GM19438 (cell line): Measurements from ENCODE around the gene CABP4.
"Not testable (repeated sequence)": the region's sequence is repeated elsewhere in the genome, so short reads cannot be mapped to it uniquely, and the experiment has no call there.

Experiments
- ATAC-seq: cut with Tn5 transposase; IDR thresholded peaks from one replicate; pipeline ENCODE4 v1.9.1; 2021; ENCODE audit warnings: low read depth; ENCODE audit not compliant: unreplicated experiment

The CABP4 gene

DNA sequence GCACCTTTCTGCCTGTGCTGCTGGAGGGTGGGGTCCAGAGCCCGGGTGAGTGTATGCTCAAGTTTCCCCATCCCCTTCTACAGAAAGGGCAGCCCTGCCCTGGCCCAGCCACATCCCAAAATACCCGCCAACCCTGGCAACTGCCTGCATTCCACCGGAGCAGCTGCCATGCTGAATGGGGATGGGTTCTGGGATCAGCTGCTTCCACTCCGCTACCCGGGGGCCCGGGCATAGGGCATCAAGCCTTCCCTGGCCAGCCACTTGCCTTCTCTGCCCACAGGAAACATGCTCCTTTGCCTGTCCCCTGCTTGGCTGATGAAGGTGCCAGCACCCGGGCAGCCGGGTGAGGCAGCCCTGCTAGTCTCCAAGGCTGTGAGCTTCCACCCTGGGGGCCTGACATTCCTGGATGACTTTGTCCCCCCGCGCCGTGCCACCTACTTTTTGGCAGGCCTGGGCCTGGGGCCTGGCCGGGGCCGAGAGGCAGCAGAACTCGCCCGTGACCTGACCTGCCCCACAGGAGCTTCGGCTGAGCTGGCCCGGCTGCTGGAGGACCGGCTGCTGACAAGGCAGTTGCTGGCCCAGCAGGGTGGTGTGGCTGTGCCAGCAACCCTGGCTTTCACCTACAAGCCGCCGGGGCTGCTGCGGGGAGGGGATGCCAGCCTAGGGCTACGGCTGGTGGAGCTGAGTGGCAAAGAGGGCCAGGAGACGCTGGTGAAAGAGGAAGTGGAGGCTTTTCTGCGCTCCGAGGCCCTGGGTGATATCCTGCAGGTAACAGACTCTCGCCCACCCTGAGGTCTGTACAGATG lies 36.5 kb upstream of the CABP4 start:
- ATAC-seq: no peak

DNA sequence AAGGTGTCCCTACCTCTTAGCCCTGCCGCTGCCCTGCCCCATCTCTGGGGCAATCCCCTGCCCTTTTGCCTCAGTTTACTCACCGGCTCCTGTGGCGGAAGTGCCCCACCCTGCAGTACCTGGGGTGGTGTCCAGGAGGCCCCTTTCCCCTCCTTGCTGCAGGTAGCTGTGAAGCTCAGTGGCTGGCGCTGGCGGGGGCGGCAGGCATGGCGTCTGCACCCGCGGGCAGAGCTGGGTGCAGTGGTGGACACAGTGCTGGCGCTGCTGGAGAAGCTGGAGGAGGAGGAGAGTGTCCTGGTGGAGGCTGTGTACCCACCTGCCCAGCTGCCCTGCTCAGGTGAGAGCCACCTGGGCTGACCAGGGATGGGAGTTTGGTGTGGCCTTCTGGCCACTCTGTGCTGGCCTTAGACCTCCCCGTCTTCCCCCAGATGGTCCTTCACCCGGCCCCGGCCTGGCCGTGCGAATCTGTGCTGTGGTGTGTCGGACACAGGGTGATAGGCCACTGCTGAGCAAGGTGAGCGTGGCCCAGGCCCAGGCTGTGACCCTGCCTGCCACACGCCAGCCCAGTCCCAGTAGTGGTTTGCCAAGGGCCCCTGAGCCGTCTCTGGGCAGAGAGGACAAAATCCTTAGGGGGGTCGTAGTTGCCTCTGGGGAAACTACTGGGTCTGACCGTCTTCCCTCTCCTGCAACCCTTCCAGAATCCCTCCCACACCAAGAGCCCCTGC lies 35.7 kb upstream of the CABP4 start:
- ATAC-seq: no peak

DNA sequence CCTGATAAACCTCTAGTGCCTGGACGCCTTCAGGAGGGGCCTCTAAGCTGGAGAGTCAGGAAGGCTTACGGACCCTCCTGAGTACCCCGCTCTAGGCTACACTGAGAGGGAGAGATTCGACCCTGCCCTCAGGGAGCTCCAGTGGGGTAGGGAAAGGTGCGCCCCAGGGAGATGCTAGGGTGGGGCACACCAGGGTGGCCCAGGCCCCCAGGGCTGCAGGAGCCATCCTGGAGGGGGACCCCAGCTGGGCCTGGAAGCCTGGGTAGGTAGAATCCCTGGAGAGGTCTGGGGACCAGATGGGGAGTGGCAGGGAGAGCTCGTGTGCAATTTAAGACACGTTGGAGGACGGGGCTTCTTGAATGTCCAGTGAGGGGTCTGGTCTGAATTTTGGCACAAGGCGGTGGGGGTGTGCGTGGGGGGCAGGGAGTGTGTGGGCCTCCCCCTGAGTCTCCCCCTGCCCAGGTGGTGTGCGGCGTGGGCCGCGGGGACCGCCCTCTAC lies 35.0 kb upstream of the CABP4 start:
- no peak for ATAC-seq

DNA sequence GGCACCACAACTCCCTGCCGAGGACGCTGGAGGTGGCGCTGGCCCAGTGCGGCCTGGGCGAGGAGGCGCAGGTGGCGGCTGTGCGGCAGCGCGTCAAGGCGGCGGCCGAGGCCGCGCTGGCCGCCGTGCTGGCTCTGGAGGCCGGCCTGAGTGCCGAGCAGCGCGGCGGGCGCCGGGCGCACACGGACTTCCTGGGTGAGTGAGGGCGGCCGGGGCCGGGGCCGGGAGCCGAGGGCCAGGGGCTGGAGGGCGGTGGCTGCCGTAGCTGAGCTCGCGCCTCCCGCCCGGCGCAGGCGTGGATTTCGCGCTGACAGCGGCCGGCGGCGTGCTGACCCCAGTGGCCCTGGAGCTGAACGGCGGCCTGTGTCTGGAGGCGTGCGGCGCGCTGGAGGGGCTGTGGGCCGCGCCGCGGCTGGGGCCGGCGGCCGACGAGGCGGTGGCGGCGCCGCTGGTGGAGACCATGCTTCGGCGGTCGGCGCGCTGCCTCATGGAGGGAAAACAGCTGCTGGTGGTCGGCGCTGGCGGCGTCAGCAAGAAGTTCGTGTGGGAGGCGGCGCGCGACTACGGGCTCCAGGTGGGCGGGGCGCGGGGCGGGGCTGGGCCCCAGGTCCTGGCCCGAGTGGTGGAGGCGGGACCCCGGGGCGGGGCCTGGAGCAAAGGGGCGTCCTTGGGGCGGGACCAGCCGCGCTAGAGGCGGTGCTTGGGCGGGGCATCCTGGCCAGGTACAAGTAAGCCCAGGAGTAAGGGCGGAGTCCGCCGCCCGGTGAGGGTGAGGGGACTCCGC lies 34.3 kb upstream of the CABP4 start:
- ATAC-seq: peak; percentile 78

DNA sequence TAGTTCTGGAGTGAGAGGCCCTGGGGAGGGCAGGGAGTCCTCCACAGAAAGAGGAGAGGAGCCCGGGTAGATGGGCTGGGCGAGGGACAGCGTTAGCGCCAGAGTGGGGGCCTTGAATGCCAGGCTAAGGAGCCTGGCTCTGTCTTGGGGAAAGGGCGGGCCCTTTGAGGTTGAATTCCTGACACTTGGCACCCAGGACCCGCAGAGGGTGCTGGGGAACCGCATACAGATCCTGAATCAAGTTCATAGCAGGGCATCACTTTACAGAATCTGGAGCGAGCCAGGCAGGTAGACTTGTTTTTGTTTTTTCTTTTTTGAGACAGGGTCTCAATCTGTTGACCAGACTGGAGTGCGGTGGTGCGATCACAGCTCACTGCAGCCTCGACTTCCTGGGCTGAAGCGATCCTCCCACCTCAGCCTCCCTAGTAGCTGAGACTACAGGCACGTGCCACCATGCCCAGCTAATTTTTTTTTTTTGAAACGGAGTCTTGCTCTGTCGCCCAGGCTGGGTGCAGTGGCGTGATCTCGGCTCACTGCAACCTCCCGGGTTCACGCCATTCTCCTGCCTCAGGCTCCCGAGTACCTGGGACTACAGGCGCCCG lies 33.6 kb upstream of the CABP4 start:
- ATAC-seq: no peak

DNA sequence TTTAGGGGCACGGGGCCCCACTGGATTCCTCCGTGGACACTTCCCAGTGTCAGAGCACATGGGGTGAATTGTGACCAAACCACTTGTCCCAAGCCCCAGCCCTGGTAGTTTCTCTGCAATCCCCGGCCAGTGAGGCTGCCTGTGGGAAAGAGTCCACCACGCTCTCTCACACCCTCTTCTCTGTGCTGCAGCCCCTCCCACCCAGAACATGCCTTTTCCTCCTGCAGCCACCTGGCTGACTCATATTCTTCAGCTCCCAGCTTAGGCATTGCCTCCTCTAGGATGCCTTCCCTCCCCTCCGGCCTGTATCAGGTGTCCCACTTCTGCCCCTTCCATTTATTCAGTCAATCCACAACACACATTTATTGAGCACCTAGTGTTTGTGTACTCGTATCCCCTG lies 32.3 kb upstream of the CABP4 start:
- ATAC-seq: no peak

DNA sequence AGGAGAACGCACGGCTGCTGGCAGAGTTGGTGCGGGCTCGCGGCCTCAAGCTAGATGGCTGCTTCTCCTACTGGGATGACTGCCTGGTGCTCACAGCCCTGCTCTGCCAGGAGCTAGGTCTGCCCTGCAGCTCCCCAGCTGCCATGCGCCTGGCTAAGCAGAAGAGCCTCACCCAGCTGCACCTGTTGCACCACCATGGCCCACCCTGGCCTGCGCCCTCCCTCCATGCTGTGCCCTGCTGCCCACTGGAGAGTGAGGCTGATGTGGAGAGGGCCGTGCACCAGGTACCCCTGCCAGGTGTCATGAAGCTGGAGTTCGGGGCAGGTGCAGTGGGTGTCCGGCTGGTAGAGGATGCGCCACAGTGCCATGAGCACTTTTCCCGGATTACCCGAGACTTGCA lies 31.7 kb upstream of the CABP4 start:
- no peak for ATAC-seq

DNA sequence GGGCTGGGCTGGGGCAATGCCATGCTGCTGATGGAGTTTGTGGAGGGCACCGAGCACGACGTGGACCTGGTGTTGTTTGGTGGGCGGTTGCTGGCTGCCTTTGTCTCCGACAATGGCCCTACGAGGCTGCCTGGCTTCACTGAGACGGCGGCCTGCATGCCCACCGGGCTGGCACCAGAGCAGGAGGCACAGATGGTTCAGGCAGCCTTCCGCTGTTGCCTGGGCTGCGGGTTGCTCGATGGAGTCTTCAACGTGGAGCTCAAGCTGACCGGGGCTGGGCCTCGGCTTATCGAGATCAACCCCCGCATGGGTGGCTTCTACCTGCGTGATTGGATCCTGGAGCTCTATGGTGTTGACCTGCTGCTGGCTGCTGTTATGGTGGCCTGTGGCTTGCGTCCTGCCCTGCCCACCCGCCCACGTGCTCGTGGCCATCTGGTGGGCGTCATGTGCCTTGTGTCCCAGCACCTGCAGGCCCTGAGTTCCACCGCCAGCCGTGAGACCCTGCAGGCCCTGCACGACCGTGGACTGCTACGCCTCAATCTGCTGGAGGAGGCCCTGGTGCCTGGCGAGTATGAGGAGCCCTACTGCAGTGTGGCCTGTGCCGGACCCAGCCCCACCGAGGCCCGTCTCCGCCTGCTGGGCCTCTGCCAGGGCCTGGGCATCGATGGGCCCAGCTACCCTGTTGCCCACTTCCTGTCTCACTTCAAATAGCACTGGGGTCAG lies 31.1 kb upstream of the CABP4 start:
- no peak for ATAC-seq

DNA sequence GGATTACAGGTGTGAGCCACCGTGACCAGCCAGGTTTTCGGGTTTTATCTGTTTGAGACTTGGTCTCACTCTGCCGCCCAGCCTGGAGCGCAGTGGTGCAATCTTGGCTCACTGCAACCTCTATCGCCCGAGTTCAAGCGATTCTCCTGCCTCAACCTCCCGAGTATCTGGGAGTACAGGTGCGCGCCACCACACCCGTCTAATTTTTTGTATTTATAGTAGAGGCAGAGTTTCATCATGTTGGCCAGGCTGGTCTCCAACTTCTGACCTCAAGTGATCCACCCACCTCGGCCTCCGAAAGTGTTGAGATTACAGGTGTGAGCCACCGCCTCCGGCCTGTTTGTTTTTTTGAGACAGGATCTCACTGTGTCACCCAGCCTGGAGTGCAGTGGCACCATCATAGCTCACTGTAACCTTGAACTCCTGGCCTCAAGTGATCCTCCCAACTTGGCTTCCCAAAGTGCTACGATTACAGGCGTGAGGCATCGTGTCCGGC lies 27.7 kb upstream of the CABP4 start:
- ATAC-seq: not testable (repeated sequence)

DNA sequence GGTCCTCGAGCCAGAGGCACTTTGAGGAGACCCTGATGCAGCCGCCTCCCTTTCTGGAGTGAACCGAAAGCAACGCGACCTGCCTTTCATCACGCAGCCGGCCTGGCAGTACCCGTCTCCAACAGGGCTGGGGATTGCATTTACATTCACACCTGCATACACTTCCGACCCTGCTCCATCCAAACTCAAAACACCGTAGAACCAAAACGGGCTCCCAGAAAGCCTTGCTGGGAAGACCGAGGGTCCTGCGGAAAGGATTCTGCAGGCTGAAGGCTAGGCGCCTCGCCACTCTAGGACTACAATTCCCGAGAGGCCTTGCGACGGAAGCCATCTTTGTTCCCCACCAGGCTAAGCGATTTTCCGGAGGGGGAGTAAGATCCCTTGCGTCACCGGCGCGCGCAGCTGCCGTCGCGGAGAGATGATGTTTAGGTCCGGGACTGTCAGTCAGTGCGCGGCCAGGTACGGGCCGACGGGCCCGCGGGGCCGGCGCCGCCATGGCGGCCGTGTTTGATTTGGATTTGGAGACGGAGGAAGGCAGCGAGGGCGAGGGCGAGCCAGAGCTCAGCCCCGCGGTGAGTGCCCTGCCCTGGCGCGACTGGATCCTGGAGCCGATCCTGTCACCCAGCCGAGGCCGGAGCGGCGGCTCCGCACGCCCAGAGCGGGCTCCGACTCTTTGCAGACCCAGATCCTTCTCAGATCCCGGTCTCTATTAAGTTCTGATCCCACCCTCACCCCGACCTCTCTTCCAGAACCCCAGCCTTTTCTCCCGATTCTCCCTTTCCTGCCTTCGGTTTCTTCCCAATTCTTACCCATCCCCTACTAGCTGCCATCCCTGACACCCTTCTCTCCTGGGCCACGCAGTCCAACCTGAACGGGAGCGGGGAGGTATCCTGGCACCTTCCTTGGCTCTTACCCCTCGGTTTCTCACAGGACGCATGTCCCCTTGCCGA lies 26.8 kb upstream of the CABP4 start, which contains the start of gene RPS6KB2:
Gene RPS6KB2, plus strand, starts transcription at position 443 of the 950 bp plus-strand sequence. Its CDS starts 52 bp downstream, at position 495.
- ATAC-seq: peak; percentile 77

DNA sequence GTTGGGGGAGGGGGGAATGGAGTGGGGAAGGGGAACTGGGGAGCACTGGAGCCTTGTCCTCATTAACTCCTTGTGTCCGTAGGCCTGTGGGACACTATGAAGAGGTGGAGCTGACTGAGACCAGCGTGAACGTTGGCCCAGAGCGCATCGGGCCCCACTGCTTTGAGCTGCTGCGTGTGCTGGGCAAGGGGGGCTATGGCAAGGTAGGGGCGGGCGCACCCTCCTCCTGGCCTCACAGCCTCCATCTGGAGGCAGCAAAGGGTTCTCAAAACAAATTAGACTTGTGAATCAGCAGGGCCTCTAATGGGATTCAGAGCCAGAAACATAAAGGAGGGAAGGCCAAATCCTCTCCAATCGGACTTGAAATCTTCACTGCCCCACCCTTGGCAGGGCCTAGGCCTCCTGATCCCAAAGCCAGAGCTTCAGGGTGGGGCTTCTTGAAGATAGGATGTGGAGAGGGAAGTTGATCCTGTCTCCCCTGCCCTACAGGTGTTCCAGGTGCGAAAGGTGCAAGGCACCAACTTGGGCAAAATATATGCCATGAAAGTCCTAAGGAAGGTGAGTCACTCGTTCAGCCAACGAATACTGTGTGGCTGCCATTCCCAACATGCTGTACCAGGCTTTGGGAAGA lies 26.0 kb upstream of the CABP4 start:
- no peak for ATAC-seq

DNA sequence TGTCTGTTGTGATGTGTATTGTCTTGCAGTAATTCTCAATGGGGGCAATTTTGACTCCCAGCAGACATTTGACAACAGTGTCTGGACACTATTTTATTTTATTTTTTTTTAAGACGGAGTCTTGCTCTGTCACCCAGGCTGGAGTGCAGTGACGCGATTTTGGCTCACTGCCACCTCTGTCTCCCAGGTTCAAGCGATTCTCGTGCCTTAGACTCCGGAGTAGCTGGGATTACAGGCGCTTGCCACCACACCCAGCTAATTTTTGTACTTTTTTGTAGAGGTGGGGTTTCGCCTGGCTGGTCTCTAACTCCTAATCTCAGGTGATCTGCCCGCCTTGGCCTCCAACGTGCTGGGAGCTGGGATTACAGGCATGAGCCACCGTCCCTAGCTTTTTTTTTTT lies 25.4 kb upstream of the CABP4 start:
- ATAC-seq: no peak

DNA sequence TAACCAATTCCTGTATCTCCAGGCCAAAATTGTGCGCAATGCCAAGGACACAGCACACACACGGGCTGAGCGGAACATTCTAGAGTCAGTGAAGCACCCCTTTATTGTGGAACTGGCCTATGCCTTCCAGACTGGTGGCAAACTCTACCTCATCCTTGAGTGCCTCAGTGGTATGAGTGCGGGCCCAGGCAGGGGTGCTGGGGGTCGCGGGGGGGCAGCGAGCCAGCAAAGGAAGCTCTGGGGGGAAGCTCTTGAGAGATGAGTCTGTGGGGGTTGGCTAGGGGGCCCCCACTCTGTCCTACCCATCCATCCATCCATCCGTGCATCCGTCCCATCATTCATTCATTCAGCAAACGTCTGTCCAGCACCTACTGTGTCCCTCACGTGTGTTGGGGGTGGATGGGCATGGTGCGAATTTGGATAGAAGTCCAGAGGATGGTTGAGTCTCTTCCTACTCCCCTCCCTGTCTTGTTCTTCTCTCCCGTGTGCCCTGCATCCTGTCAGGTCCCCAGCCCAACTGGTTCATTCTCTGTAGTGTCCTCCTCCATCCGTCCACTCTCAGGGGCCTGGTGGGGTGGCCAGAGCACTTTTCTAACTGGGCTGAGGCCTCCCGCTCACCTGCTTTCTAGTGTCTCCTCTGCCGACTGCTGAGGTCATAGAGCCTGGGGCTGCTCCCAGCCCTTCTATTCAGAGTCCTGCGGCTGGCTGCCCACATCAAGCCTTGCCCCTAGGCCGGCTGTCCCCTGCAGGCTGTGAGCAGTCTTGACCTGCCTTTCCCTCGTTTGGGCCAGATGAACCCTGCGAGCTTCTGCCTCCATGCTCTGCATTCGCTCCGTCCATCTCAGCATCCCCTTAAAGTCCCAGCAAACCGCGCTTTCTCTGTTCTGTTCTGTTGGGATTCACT lies 23.6 kb upstream of the CABP4 start:
- ATAC-seq: no peak

DNA sequence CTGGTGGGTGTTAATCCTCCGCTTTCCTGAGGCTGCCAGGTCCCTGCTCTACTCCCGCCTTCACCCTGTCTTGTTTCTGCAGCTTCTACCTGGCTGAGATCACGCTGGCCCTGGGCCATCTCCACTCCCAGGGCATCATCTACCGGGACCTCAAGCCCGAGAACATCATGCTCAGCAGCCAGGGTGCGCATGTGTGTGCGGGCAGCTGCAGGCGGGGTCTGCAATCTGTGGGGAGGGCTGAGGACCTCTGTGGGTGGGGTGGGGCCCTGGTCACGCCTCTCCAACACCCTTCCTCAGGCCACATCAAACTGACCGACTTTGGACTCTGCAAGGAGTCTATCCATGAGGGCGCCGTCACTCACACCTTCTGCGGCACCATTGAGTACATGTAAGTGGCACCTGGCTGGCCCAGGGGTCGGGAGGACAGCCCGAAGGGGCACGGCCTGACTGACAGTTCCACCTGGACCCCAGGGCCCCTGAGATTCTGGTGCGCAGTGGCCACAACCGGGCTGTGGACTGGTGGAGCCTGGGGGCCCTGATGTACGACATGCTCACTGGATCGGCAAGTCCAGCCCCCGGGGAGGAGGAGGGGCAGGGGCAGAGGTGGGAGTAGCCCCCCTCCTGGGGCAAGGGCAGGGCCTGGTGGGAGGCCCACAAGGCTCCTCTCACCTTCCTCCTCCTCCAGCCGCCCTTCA lies 22.4 kb upstream of the CABP4 start:
- ATAC-seq: no peak

DNA sequence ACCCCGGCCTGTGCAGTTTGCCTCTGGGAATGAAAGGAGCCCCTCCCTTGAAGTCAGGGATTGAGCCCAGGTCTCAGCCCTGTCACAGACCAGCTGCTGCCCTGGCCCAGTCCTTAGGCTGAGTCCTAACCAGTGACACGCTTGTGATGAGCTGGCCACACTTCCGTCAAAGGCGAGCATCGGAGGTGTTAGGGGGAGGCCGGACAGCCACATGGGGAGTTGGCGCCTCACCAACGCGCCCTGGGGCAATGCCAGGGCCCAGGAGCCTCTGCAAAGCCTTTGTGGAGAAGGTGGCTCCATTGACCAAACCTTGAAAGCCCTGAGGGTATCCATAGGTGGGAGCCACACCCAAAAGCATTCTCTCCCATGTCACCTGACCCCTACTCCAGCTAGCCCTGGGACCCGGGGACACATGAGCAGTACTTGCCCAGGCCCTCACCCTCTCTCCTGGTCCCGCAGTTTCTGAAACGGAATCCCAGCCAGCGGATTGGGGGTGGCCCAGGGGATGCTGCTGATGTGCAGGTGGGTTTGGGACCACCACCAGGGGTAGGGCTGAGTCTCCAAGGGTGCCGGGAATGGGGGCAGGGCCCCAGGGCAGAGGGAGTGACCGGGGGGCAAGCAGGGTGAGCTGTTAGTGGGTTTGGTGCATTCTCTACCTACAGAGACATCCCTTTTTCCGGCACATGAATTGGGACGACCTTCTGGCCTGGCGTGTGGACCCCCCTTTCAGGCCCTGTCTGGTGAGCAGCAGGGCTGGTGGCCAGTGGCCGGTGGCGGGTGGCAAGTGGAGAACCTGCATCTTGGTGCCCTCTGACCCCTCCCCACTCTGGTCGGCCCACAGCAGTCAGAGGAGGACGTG lies 21.4 kb upstream of the CABP4 start:
- no peak for ATAC-seq

DNA sequence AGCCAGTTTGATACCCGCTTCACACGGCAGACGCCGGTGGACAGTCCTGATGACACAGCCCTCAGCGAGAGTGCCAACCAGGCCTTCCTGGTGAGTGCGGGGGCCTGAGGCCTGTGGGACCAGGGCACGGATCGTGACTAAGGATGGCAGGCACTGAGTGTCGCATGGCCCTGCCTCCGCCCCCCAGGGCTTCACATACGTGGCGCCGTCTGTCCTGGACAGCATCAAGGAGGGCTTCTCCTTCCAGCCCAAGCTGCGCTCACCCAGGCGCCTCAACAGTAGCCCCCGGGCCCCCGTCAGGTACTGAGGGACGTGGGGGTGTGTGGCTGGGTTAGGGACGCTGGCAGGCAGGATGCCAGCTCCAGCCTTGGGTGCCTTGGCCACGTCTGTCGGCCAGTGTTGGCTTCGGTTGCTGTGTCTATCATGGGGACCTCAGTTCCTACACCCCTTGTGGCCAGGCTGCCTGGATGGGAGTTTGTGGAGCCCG lies 20.7 kb upstream of the CABP4 start:
- ATAC-seq: no peak
